WTC11 (cell line): ENCODE measurements around the gene RABEP2.
A peak's percentile ranks its signal among the peaks of the same experiment; 100 is the strongest.

ENCODE experiments used
- CREB1 ChIP-seq: sonication (generic); formaldehyde crosslinking; IDR thresholded peaks from 2 replicates; pipeline ENCODE4 v1.8.0; 2023; ENCODE audit warnings: mild to moderate bottlenecking, missing genetic modification reagents
- ETV6 ChIP-seq: sonication (generic); formaldehyde crosslinking; IDR thresholded peaks from 2 replicates; pipeline ENCODE4 v1.8.1; 2022; ENCODE audit warnings: mild to moderate bottlenecking, missing genetic modification reagents
- SP1 ChIP-seq: sonication (generic); formaldehyde crosslinking; conservative IDR thresholded peaks from 2 replicates; pipeline ENCODE4 v1.8.1; 2022; ENCODE audit warnings: missing genetic modification reagents
- TEAD1 ChIP-seq: sonication (generic); formaldehyde crosslinking; IDR thresholded peaks from 2 replicates; pipeline ENCODE4 v1.8.0; 2022; ENCODE audit warnings: mild to moderate bottlenecking, missing genetic modification reagents
- ZBTB21 ChIP-seq: sonication (generic); formaldehyde crosslinking; IDR thresholded peaks from 2 replicates; pipeline ENCODE4 v1.8.1; 2023; ENCODE audit warnings: mild to moderate bottlenecking, missing genetic modification reagents, borderline replicate concordance
- TF ChIP-seq, protein P1 (sequence below): sonication (generic); formaldehyde crosslinking; IDR thresholded peaks from 2 replicates; pipeline ENCODE4 v1.8.0; 2023; ENCODE audit warnings: missing genetic modification reagents
- TF ChIP-seq, protein P2 (sequence below): fragments of 200-600 bp; IDR thresholded peaks from 2 replicates; pipeline ENCODE4 v1.8.0; 2022; ENCODE audit warnings: antibody characterized with exemption
- TF ChIP-seq, protein P3 (sequence below): sonication (generic); formaldehyde crosslinking; IDR thresholded peaks from 2 replicates; pipeline ENCODE4 v1.8.1; 2022; ENCODE audit warnings: low read depth, mild to moderate bottlenecking, moderate library complexity, missing genetic modification reagents, borderline replicate concordance
- TF ChIP-seq, protein P4 (sequence below): sonication (generic); formaldehyde crosslinking; conservative IDR thresholded peaks from 2 replicates; pipeline ENCODE4 v1.8.1; 2022; ENCODE audit warnings: mild to moderate bottlenecking, missing genetic modification reagents
- TF ChIP-seq, protein P5 (sequence below): sonication (generic); formaldehyde crosslinking; IDR thresholded peaks from 2 replicates; pipeline ENCODE4 v1.8.0; 2022; ENCODE audit warnings: mild to moderate bottlenecking, missing genetic modification reagents
- TF ChIP-seq, protein P6 (sequence below): sonication (generic); formaldehyde crosslinking; IDR thresholded peaks from 2 replicates; pipeline ENCODE4 v1.8.0; 2022; ENCODE audit warnings: mild to moderate bottlenecking, missing genetic modification reagents
- TF ChIP-seq, protein P7 (sequence below): fragments of 250-450 bp; sonication (Bioruptor Pico); IDR thresholded peaks from 2 replicates; pipeline ENCODE4 v1.8.0; 2021; ENCODE audit warnings: mild to moderate bottlenecking
- TF ChIP-seq, protein P8 (sequence below): sonication (generic); formaldehyde crosslinking; conservative IDR thresholded peaks from 2 replicates; pipeline ENCODE4 v1.8.1; 2023; ENCODE audit warnings: mild to moderate bottlenecking, low read depth, missing genetic modification reagents, moderate library complexity
- TF ChIP-seq, protein P9 (sequence below): sonication (generic); formaldehyde crosslinking; IDR thresholded peaks from 2 replicates; pipeline ENCODE4 v1.8.1; 2023; ENCODE audit warnings: mild to moderate bottlenecking, missing genetic modification reagents, moderate library complexity

DNA sequence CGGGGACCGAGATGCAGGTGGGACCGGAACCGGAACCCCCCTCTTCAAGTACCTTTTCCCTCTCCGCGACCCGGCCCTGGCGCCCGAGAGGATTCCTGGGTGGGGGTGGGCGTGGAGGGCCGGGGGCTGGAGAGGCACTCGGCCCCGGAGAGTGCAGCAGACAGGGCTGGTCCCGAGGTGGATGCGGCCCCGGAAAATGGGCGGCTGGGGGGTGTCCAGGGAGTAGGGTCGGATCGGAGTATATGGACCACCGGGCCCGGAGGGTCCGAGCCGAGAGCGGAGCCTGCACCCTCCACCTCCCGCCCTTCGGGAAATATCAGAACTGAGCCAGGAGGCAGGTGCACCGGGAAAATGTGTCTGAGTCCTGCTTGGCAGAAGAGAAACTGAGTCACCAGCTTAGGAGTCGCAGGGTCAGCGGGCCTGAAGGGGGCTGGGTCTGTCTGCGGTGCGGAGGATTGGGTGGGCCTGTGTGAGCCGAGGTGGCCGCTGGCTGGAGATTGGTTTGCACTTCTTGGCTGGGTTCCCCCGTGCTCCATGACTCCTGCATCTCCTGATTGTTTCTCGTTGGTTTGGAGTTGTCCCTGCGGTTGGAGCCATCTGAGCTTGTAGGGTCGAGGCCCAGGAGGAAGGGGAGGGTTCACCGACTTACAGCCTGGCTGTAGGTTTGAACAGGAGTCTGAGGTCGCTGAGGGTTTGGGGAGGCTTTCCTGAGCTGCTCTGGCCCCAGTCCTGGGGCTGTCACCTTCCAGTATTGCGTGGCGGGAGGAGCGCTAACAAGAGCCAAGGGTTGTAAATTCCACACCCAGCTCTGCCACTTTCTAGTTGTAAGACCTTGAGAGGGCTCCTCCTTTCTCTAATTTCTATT is 60.9 kb downstream of the RABEP2 start:
- TF ChIP-seq, protein P1, sequence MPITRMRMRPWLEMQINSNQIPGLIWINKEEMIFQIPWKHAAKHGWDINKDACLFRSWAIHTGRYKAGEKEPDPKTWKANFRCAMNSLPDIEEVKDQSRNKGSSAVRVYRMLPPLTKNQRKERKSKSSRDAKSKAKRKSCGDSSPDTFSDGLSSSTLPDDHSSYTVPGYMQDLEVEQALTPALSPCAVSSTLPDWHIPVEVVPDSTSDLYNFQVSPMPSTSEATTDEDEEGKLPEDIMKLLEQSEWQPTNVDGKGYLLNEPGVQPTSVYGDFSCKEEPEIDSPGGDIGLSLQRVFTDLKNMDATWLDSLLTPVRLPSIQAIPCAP (CRISPR knock-in tag), result no peak
- TF ChIP-seq, protein P2, sequence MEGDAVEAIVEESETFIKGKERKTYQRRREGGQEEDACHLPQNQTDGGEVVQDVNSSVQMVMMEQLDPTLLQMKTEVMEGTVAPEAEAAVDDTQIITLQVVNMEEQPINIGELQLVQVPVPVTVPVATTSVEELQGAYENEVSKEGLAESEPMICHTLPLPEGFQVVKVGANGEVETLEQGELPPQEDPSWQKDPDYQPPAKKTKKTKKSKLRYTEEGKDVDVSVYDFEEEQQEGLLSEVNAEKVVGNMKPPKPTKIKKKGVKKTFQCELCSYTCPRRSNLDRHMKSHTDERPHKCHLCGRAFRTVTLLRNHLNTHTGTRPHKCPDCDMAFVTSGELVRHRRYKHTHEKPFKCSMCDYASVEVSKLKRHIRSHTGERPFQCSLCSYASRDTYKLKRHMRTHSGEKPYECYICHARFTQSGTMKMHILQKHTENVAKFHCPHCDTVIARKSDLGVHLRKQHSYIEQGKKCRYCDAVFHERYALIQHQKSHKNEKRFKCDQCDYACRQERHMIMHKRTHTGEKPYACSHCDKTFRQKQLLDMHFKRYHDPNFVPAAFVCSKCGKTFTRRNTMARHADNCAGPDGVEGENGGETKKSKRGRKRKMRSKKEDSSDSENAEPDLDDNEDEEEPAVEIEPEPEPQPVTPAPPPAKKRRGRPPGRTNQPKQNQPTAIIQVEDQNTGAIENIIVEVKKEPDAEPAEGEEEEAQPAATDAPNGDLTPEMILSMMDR, result no peak
- TF ChIP-seq ZBTB21 (CRISPR knock-in tag) (no peak), SP1 (CRISPR knock-in tag) (no peak), CREB1 (CRISPR knock-in tag) (no peak), TEAD1 (CRISPR knock-in tag) (no peak), ETV6 (no peak)
- TF ChIP-seq, protein P3, sequence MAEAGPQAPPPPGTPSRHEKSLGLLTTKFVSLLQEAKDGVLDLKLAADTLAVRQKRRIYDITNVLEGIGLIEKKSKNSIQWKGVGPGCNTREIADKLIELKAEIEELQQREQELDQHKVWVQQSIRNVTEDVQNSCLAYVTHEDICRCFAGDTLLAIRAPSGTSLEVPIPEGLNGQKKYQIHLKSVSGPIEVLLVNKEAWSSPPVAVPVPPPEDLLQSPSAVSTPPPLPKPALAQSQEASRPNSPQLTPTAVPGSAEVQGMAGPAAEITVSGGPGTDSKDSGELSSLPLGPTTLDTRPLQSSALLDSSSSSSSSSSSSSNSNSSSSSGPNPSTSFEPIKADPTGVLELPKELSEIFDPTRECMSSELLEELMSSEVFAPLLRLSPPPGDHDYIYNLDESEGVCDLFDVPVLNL (CRISPR knock-in tag), result no peak
- TF ChIP-seq, protein P4, sequence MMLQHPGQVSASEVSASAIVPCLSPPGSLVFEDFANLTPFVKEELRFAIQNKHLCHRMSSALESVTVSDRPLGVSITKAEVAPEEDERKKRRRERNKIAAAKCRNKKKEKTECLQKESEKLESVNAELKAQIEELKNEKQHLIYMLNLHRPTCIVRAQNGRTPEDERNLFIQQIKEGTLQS (CRISPR knock-in tag), result no peak
- TF ChIP-seq, protein P5, sequence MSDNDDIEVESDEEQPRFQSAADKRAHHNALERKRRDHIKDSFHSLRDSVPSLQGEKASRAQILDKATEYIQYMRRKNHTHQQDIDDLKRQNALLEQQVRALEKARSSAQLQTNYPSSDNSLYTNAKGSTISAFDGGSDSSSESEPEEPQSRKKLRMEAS (CRISPR knock-in tag), result no peak
- TF ChIP-seq, protein P6, sequence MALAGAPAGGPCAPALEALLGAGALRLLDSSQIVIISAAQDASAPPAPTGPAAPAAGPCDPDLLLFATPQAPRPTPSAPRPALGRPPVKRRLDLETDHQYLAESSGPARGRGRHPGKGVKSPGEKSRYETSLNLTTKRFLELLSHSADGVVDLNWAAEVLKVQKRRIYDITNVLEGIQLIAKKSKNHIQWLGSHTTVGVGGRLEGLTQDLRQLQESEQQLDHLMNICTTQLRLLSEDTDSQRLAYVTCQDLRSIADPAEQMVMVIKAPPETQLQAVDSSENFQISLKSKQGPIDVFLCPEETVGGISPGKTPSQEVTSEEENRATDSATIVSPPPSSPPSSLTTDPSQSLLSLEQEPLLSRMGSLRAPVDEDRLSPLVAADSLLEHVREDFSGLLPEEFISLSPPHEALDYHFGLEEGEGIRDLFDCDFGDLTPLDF (CRISPR knock-in tag), result no peak
- TF ChIP-seq, protein P7, sequence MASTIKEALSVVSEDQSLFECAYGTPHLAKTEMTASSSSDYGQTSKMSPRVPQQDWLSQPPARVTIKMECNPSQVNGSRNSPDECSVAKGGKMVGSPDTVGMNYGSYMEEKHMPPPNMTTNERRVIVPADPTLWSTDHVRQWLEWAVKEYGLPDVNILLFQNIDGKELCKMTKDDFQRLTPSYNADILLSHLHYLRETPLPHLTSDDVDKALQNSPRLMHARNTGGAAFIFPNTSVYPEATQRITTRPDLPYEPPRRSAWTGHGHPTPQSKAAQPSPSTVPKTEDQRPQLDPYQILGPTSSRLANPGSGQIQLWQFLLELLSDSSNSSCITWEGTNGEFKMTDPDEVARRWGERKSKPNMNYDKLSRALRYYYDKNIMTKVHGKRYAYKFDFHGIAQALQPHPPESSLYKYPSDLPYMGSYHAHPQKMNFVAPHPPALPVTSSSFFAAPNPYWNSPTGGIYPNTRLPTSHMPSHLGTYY, result no peak
- TF ChIP-seq, protein P8, sequence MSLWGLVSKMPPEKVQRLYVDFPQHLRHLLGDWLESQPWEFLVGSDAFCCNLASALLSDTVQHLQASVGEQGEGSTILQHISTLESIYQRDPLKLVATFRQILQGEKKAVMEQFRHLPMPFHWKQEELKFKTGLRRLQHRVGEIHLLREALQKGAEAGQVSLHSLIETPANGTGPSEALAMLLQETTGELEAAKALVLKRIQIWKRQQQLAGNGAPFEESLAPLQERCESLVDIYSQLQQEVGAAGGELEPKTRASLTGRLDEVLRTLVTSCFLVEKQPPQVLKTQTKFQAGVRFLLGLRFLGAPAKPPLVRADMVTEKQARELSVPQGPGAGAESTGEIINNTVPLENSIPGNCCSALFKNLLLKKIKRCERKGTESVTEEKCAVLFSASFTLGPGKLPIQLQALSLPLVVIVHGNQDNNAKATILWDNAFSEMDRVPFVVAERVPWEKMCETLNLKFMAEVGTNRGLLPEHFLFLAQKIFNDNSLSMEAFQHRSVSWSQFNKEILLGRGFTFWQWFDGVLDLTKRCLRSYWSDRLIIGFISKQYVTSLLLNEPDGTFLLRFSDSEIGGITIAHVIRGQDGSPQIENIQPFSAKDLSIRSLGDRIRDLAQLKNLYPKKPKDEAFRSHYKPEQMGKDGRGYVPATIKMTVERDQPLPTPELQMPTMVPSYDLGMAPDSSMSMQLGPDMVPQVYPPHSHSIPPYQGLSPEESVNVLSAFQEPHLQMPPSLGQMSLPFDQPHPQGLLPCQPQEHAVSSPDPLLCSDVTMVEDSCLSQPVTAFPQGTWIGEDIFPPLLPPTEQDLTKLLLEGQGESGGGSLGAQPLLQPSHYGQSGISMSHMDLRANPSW (CRISPR knock-in tag), result 0 out of 2 replicates have a peak, but pooled peaks have one; percentile 17
- TF ChIP-seq, protein P9, sequence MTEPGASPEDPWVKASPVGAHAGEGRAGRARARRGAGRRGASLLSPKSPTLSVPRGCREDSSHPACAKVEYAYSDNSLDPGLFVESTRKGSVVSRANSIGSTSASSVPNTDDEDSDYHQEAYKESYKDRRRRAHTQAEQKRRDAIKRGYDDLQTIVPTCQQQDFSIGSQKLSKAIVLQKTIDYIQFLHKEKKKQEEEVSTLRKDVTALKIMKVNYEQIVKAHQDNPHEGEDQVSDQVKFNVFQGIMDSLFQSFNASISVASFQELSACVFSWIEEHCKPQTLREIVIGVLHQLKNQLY (CRISPR knock-in tag), result no peak
